ENCODE results near the gene MAML2.

MAML2 gene

GRCh38 chr11:96010683-96011082, 332.3 kb downstream of the MAML2 start:
- H3K79me2 ChIP-seq (ENCODE audit: low read length) = peaks cover 15% of the 10 kb centered on the region
- no peak overlapping the region for H3K27ac ChIP-seq (ENCODE audit: low read length)
- no peaks in the 10 kb centered on the region for H3K36me3 ChIP-seq (replicated peaks; ENCODE audit: insufficient read depth, low read length)
- DNase-seq = no peak
- no peak overlapping the region for H3K9ac ChIP-seq (ENCODE audit: low read length)
- peaks cover 29% of the 10 kb centered on the region for H3K4me1 ChIP-seq (ENCODE audit: low read length)
- no peaks in the 10 kb centered on the region for H3F3A ChIP-seq (ENCODE audit: insufficient read depth, low read length)
- no peaks in the 10 kb centered on the region for H3K9me3 ChIP-seq (replicated peaks; ENCODE audit: insufficient read depth, low read length)
- no peaks in the 10 kb centered on the region for H3K27me3 ChIP-seq (replicated peaks; ENCODE audit: insufficient read depth, low read length)
- H3K4me2 ChIP-seq (ENCODE audit: low read depth, low read length) = no peak overlapping the region
- H3K9me2 ChIP-seq (replicated peaks; ENCODE audit: insufficient read depth, low read length) = no peaks in the 10 kb centered on the region
- no peak overlapping the region for H3K4me3 ChIP-seq (ENCODE audit: low read length)
- no peak overlapping the region for H2AFZ ChIP-seq (ENCODE audit: low read length)
- TF ChIP-seq CTCF (IDR thresholded peaks at IDR 0.05; ENCODE audit: low read length) (no peak), EZH2 (optimal IDR thresholded peaks at IDR 0.05; ENCODE audit: low read depth, low read length) (no peak), EZH2phosphoT487 (IDR thresholded peaks at IDR 0.05; ENCODE audit: low read length) (no peak)
- H4K20me1 ChIP-seq (ENCODE audit: insufficient read depth, low read length) = no peaks in the 10 kb centered on the region

- Histone ChIP-seq H4K20me1 (ENCODE audit: insufficient read depth, low read length) (no peaks in the 10 kb centered on the region), H3K79me2 (ENCODE audit: low read length) (peaks cover 8% of the 10 kb centered on the region), H3K27ac (ENCODE audit: low read length) (no peak overlapping the region), H3K4me1 (ENCODE audit: low read length) (peaks cover 9% of the 10 kb centered on the region; the same call in 1 of the 2 replicates), H3K9ac (ENCODE audit: low read length) (no peak overlapping the region), H3K27me3 (replicated peaks; ENCODE audit: insufficient read depth, low read length) (no peaks in the 10 kb centered on the region), H3K9me2 (replicated peaks; ENCODE audit: insufficient read depth, low read length) (no peaks in the 10 kb centered on the region), H3K4me2 (ENCODE audit: low read depth, low read length) (no peak overlapping the region), H3F3A (ENCODE audit: insufficient read depth, low read length) (no peaks in the 10 kb centered on the region), H3K4me3 (ENCODE audit: low read length) (no peak overlapping the region), H3K9me3 (replicated peaks; ENCODE audit: insufficient read depth, low read length) (no peaks in the 10 kb centered on the region), H3K36me3 (replicated peaks; ENCODE audit: insufficient read depth, low read length) (no peaks in the 10 kb centered on the region), H2AFZ (ENCODE audit: low read length) (no peak overlapping the region)
- TF ChIP-seq EZH2 (optimal IDR thresholded peaks at IDR 0.05; ENCODE audit: low read depth, low read length) = no peak
- no peak for DNase-seq
Observed at GRCh38 chr11:96008161-96008720, 334.8 kb downstream of the MAML2 start.

- H4K20me1 ChIP-seq (ENCODE audit: insufficient read depth, low read length) = no peaks in the 10 kb centered on the region
- H3K36me3 ChIP-seq (replicated peaks; ENCODE audit: insufficient read depth, low read length) = no peaks in the 10 kb centered on the region
- peaks cover 4% of the 10 kb centered on the region; the same call in 1 of the 2 replicates for H3K79me2 ChIP-seq (ENCODE audit: low read length)
- no peaks in the 10 kb centered on the region for H3K9me3 ChIP-seq (replicated peaks; ENCODE audit: insufficient read depth, low read length)
- H3K4me3 ChIP-seq (ENCODE audit: low read length) = no peak overlapping the region
- peaks cover under 1% of the 10 kb centered on the region; the same call in 1 of the 2 replicates for H3K4me1 ChIP-seq (ENCODE audit: low read length)
- H3K27me3 ChIP-seq (replicated peaks; ENCODE audit: insufficient read depth, low read length) = no peaks in the 10 kb centered on the region
- H2AFZ ChIP-seq (ENCODE audit: low read length) = no peak overlapping the region
- no peak for TF ChIP-seq EZH2 (optimal IDR thresholded peaks at IDR 0.05; ENCODE audit: low read depth, low read length)
- no peak overlapping the region for H3K27ac ChIP-seq (ENCODE audit: low read length)
- DNase-seq = no peak
- H3K4me2 ChIP-seq (ENCODE audit: low read depth, low read length) = no peak overlapping the region
- H3K9ac ChIP-seq (ENCODE audit: low read length) = no peak overlapping the region
- no peaks in the 10 kb centered on the region for H3K9me2 ChIP-seq (replicated peaks; ENCODE audit: insufficient read depth, low read length)
- H3F3A ChIP-seq (ENCODE audit: insufficient read depth, low read length) = no peaks in the 10 kb centered on the region
Observed at GRCh38 chr11:96006037-96006436, 337.0 kb downstream of the MAML2 start.

- H3K27me3 ChIP-seq (replicated peaks; ENCODE audit: insufficient read depth, low read length) = no peaks in the 10 kb centered on the region
- no peaks in the 10 kb centered on the region for H3K36me3 ChIP-seq (replicated peaks; ENCODE audit: insufficient read depth, low read length)
- no peak overlapping the region for H3K9ac ChIP-seq (ENCODE audit: low read length)
- H4K20me1 ChIP-seq (ENCODE audit: insufficient read depth, low read length) = no peaks in the 10 kb centered on the region
- no peak overlapping the region for H3K27ac ChIP-seq (ENCODE audit: low read length)
- H3K4me2 ChIP-seq (ENCODE audit: low read depth, low read length) = no peak overlapping the region
- no peak for DNase-seq
- no peaks in the 10 kb centered on the region for H3K9me3 ChIP-seq (replicated peaks; ENCODE audit: insufficient read depth, low read length)
- H3K9me2 ChIP-seq (replicated peaks; ENCODE audit: insufficient read depth, low read length) = no peaks in the 10 kb centered on the region
- H3K4me1 ChIP-seq (ENCODE audit: low read length) = peaks cover 7% of the 10 kb centered on the region; the same call in 1 of the 2 replicates
- H3F3A ChIP-seq (ENCODE audit: insufficient read depth, low read length) = no peaks in the 10 kb centered on the region
- no peak overlapping the region for H3K4me3 ChIP-seq (ENCODE audit: low read length)
- no peak for TF ChIP-seq CTCF (IDR thresholded peaks at IDR 0.05; ENCODE audit: low read length)
- TF ChIP-seq EZH2phosphoT487 (IDR thresholded peaks at IDR 0.05; ENCODE audit: low read length) = no peak
- no peak for TF ChIP-seq EZH2 (optimal IDR thresholded peaks at IDR 0.05; ENCODE audit: low read depth, low read length)
- H2AFZ ChIP-seq (ENCODE audit: low read length) = no peak overlapping the region
- peaks cover 4% of the 10 kb centered on the region; the same call in 1 of the 2 replicates for H3K79me2 ChIP-seq (ENCODE audit: low read length)
Observed at GRCh38 chr11:96004862-96005261, 338.1 kb downstream of the MAML2 start.

All from MM.1S (cell line).